A172 (cell line): ENCODE data around the gene CSNK2A1. TPM values are rescaled to one million over a fixed set of nuclear protein-coding genes. Genes with fewer than 3 reads are reported as not detected.
"Not testable (repeated sequence)": the region's sequence is repeated elsewhere in the genome, so short reads cannot be mapped to it uniquely, and the experiment has no call there.

Experiments used
- DNase-seq: peaks from one replicate; pipeline ENCODE4 v3.0.0-alpha.2; 2015; ENCODE audit warnings: low spot score
- total RNA-seq: library from RNA; depleted of rRNA; stranded (reverse); fragments of >200 nt; shearing (Covaris generic); gene quantifications from 2 replicates; pipeline ENCODE4 v1.2.3, GENCODE V29; 2014

Gene CSNK2A1
- total RNA-seq, 1 experiment from 2014 or later: 258 TPM

DNA sequence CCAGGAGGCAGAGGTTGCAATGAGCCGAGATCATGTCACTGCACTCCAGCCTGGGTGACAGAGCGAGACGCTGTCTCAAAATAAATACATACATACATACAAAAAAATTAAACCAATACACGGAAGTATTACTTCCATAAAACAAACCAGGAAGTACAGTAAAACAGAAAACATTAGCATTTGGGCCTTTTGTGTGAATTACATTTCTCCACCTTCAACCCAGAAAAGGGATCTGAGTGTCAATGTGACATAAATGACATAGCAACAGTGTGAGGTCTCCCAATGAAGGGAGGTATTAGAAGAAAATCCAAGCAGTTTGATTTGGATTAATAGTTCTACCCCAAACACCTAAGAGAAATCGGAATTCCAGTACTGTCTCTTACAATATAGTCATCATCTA is 10.1 kb downstream of the CSNK2A1 start:
- DNase-seq: no peak

DNA sequence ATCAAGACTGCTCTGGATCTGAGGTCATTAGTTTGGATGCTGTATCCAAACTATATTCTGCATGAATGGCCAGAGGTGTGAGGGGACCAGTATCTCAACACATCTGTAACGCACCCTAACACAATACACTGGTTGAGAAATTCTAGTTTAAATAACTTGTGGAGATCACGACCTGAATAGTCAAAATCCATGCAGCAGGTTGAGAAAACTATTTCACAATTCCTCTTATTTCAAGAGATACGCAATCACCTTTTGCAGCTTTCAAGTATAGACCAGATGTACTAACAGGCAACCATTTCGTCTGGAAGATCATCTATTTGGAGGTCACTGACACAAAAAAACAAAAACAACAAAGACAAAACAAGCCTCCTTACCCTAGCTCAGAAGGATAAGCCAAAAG is 11.1 kb downstream of the CSNK2A1 start:
- DNase-seq: no peak

DNA sequence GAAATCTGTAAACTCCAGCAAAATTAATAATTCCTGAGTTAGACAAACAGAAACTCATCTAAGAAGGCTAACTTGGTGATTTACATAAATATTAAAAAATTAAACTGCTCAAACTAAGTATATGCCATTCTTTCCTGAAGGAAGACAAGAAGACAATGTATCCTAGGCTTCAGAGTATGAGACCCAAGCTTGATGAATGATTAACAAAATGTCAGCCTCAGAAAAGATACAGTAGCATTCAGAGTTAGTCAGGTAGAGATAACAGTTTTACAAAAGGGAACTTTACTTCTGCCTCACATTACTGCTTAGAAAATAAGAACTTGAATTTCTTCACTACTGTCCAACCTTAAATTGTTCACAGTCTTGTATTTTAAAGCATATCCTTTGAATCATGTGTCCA is 12.0 kb downstream of the CSNK2A1 start:
- no peak for DNase-seq

DNA sequence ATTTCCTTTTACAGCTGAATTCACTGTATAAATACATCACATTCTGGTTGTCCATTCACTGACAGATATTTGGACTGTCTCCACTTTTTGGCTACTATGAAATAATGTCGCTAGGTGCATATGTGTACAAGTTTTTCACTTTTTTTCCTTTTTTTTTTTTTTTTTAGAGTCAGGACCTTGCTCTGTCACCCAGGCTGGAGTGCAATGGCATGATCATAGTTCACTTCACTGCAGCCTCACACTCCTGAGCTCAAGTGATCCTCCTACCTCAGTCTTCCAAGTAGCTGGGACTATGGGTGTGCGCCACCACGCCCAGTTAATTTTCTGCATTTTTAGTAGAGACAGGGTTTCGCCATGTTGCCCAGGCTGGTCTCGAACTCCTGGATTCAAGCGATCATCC is 13.3 kb downstream of the CSNK2A1 start:
- no peak for DNase-seq

DNA sequence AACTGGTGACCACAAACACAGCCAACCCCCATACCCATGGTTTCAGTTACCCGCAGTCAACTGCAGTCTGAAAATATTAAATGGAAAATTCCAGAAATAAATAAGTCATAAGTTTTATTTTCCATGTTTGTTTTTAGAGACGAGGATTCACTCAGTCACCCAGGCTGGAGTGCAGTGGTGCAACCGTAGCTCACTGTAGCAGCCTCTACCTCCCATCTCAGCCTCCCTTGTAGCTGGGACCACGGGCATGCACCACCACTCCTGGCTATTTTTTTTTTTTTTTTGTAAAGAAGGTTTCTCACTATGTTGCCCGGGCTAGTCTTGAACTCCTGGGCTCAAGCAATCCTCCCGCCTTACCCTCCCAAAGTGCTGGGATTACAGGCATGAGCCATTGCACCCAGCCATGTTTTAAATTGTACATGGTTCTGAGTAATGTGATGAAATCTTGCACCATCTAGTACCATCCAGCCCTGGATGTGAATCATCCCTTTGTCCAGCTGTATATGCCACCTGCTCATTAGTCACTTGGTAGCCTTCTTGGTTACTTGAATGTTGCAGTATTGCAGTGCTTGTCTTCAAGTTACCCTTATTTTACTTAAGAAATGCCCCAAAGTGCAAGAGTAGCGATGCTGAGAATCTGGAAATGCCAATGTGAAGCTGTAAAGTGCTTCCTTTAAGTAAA is 14.5 kb downstream of the CSNK2A1 start:
- peak; percentile 84 for DNase-seq

DNA sequence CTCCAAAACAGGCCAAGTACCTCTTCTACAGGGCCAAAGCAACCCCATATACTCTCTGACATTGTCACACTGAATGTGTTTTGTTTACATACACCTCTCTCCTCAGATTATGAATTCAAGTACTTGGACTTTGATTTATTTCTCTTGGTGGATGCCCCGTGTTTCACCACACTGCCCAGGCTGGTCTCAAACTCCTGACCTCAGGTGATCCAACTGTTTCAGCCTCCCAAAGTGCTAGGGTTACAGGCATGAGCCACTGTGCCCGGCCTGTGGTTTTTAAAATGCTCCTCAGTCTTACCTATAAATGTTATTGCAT is 16.1 kb downstream of the CSNK2A1 start:
- no peak for DNase-seq

DNA sequence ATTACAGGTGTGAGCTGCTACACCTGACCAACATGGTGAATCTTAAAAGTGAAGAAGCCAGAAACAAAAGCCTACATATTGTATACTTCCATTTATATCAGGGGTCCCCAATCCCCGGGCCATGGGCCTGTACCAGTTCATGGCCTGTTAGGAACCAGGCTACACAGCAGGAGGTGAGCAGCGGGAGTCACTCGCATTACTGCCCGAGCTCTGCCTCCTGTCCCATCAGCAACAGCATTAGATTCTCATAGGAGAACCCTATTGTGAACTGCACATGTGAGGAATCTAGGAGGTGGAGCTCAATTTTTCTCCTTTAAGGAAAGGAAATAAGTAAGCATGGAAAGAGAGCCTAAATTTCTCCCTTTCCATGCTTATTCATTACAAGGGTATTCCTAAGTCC is 21.7 kb downstream of the CSNK2A1 start:
- DNase-seq: no peak

DNA sequence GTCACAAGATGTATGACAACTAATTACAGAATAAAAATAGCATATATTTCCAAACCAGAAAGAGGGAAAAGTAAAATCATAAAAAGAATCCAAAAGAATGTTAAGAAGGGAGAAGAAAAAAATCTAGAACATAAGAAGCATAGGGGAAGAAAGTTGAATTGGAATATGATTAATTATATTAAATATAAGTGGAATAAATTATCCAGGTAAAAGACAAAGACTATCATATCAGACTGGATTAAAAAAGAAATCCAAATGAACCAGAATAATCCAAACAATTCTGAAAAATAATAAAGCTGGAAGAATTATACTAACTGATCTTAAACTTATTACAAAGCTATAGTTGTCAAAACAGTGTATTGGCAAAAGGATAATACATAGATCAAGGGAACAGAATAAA is 23.6 kb downstream of the CSNK2A1 start:
- no peak for DNase-seq

DNA sequence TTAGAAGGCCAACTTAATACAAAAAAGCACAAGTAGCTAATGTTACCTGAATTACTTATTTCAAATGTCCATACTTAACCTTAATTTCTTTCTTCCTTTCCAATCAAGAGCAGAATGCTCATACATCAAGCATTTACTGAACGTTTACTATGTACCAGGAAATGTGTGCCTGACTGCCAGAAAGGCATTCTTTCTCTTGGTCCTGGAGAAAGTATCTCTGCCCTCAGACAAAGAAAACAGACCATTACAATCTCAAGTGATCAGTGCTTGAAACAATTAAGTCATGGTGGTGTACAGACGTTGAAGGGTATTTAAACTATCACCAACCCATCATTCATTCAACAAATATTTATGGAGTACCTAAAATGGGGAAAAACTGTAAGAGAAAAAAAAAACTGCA is 26.4 kb downstream of the CSNK2A1 start:
- no peak for DNase-seq

DNA sequence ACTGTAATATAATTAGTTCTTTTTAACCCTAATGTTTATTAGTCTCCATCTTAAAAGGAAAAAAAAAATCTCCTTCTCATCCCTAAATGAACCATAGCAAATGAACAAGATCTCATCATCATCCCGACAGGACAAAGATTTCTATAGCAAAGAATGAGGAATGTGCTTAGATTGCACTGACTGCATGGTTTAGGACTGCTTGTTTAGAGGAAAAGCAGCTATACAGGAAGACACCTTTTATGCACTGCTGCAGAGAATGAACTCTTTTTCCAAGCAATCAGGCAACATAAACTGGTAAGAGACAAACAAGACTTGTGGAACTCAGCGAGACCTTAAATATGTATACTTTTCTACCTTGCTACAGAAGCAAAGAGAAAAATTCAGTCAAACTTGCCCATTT is 26.8 kb downstream of the CSNK2A1 start:
- DNase-seq: no peak

DNA sequence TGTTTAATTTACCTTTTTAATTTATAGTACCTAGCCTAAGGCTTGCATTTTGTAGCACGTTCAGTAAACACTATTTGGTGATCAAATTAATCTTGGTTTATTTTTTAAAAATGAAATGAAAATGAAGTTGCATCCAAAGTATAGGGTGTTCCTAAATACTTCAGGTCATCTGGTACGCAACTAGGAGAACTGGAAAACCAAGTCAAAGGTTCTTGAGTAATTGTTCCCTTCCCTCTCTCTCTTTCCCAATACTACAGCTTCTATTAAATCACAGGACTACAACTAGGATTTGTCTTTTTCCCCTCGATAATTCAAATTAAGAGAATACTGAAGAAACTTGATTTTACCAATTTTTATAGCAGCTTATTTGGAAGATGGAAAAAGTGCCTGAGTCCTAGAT is 27.9 kb downstream of the CSNK2A1 start:
- no peak for DNase-seq

DNA sequence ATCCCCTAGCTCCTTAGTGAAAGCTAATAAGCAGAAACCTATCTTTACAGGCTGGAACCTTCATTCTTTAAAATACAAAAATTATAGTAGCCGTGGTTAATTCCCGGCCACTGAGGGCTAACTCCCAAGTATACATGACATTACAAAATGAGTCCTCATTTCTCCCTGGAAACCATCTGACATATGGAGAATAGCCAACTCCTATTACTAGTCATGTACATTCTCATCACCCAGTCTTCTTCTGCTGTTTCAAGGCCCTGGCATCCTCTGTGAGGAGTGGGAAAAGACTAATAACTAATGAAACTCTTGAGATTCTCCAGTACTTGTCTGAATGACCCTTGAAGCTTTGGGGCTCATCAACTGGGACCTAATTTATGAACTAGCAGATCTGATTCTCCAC is 30.2 kb downstream of the CSNK2A1 start:
- DNase-seq: no peak

DNA sequence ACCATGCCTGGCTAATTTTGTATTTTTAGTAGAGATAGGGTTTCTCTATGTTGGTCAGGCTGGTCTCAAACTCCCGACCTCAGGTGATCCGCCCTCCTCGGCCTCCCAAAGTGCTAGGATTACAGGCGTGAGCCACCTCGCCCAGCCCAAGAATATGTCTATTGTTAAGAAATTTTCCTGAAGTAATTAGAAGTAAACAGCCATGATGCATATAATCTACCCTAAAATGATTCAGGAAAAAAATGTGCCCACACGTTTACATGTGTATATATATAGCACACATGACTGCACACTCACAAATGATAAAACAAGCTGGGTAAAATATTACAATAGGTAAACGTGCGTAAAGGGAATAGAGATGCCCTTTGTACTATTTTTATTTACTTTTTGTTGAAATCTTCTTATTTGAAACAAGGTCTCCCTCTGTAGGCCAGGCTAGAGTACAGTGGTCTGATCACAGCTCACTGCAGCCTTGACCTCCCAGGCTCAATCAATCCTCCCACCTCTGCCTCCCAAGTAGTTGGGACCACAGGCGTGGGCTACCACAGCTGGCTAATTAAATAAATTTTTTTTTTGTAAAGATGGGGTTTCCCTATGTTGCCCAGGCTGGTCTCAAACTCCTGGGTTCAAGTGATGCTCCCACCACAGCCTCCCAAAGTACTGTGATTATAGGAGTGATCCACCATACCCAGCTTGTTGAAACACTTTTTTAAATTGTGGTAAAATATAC is 33.1 kb downstream of the CSNK2A1 start:
- DNase-seq: not testable (repeated sequence)

DNA sequence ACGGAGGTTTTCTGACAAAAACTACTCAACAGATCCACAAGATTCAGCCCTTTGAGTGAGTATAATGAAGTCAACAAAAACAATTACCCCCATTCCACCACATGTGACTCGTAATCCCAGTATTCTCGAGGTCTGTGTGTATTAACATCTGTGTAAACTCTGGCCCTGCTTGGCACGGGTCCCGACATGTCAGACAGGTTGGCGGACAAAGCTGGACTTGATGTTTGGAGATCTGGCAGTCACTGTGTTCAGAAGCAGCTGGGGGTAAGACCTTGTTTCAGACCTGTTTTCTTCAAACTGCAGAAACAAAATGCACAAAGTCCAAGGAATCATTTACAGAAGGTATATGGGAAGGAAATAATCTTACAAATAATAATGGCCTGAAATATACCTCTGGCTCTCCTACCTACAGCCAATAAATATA is 35.2 kb downstream of the CSNK2A1 start:
- not testable (repeated sequence) for DNase-seq

DNA sequence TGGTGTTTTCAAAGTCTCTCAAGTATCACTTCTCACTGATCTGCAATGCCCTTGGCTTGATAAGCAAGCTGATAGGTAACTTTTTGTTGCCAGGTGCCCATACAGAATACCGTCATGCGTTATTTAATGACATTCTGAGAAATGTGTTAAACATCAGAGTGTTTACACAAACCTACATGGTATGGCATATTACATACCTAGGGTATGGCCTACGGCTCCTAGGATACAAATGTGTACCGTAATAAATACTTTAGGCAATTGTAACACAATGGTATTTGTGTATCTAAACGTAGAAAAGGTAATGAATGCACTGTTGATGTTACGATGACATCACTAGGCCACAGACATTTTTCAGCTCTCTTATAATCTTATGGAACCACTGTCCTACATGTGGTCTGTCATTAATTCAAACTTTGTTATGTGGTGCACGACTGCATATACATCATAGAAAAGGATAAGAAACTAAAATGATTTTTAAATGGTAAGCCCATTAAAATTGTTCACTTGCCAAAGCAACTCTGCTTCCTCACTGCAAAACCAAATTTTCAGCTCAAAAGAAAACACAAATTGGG is 35.7 kb downstream of the CSNK2A1 start:
- DNase-seq: no peak

DNA sequence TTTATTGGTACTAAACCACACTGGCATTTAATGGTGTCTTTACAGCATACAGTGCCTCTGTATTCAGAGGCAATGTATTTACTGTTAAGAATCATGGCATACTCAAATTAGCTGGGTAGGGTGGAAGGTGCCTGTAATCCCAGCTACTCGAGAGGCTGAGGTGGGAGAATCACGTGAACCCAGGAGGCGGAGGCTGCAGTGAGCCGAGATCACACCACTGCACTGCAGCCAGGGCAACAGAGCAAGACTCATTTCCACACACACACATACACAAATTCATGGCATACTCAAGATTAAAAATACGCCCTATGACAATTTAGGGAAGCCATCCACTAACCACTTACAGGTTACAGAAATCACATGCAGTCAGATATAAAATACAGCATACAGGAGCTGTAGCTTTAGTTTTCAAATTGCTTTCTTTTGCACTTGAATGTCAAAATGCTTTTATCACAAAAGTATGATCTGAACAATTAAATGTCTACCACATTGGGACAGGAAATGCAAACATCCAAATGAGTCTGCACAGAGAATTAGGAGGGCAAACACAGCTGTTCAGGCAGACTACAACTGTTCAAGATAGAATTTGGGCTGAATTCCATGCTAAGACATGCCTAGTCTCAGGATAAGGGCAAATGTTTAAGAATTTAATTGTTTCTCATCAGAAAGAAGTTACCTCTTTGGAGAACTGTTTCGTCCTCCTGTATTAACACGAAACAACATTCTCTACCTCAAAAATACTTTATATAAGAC is 36.4 kb downstream of the CSNK2A1 start:
- DNase-seq: no peak

DNA sequence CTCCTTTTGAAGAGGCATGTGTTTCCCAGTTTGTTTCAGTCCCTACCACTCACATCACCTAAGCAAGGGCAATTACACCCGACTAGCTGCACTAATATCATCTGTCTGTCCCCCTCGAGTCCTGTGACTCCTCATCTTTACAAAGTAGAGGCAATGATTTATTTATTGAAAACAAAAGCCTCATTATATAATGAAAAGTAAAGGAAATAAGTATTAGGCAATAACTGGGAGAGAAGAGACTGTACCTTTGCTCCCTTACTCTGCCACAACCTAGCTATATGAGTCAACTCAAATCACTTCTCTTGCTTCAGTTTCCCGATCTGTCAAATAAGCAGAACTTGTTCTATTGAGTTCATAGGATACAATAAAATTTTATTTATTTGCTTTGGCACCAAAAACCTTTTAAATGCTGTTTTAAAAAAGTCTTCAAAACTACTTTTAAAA is 38.9 kb downstream of the CSNK2A1 start:
- DNase-seq: no peak

DNA sequence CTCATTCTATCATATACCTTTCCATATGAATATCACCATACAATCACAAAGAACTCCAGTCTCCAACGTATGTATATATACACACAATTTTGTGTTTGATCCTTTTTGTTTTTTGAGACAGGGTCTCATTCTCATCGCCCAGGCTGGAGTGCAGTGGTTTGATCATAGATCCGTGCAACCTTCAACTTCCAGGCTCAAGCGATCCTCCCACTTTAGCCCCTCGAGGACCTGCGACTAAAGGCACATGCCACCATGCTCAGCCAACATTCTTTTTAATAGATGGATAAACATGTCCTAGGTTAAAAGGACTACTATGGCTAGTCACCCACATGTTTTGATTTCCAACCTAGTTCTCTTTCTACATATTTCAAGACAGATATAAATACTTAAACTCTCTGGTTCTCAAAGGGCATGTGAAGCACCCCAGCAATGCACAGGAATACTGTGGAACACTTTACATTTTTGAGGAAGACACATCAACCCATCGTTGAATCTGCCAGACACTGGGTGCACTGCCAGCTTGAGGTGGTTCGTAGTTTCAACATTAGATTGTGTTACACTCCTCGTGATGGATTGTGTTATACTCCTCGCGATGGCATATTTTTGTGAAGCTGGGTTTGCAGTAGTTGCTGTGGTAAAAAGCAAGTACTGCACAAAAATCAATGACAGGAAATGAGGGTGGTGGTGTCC is 40.4 kb downstream of the CSNK2A1 start:
- no peak for DNase-seq

DNA sequence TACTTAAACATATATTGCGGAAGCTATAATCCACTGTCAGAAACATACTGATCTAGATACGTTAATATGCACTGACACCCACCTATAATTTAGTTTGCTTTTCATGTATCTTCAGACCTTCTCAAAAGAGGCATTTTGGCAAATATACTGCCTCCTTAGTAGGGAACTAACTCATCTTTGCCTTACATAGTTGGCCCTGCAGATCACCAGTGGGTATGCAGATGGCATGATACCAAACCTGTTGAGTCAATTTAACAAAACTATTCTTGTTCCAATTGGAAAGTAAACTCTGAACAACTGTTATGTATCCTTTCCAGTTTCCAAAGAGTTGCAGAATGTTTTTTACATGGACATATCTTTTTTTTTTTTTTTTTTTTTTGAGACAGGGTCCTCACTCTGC is 45.6 kb downstream of the CSNK2A1 start:
- no peak for DNase-seq

DNA sequence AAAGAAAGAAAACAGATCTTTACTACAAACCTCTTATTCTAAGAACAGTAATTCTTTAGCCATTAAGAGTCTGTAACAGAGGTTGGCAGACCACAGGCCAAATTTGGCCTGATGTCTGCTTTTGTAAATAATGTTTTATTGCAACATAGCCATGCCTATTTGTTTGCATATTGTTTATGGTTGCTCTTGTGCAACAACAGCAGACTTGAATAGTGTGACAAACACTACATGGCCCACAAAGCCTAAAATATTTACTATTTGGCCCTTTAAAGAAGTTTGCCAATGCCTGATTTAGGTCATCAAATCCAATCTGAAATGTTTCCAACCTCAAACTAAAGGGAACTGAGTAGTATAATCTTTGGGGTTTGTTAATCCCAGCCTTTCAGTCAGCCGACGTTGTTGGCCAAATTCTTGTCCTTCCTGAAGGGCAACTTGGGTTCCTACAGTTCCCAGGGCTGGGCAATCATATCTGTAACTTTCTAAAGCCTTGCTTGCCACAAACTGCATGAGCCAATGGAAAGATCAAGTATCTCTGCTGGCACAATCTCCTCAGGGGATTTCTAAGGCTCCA is 47.4 kb downstream of the CSNK2A1 start:
- DNase-seq: no peak

DNA sequence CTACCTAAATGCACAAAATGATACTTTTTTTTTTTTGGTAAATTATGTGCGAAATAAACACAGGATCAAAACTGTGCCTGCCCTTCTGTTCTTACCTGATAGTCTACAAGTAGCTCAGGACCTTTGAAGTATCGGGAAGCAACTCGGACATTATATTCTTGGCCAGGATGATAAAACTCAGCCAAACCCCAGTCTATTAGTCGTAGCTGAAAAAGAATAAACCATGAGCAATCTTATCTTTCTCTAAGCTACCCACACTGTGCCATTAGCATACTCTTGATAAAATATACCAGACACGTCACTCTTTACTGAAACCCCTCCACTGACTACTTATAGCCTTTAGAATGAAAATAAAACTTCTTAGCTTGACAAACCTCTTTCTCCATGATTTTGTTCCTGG is 51.4 kb downstream of the CSNK2A1 start:
- DNase-seq: no peak

DNA sequence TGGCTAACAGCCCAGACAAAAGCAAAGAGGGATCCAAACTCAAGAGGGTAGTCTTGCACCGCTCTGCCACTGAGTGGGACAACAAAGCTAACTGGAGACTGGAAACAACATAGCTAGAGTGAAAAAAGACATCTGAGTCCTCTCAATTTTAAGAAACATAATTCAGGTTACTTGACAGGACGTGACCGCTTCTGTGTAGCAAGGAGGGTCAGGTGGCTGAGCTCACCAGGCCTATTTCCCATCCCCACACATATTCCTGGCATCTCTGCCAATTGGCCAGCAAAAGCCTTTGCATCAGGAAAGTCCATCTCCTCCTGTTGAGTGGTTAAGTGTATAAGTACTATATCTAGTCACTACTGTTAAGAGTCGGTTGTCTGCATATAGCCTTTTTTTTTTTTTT is 55.9 kb downstream of the CSNK2A1 start:
- no peak for DNase-seq
